T-cell (primary cell): ENCODE measurements around the gene PDXDC1. TPM values are rescaled to one million over a fixed set of nuclear protein-coding genes. Genes with fewer than 3 reads are reported as not detected.
"Not testable (repeated sequence)": the region's sequence is repeated elsewhere in the genome, so short reads cannot be mapped to it uniquely, and the experiment has no call there.

Experiments
- ATAC-seq, 4 experiments: fragments of 200-7000 bp in 3 of 4; fragments of 150-1000 bp in 1 of 4; cut with Tn5 transposase; replicated peaks in 1 of 4; 1 replicate in 3 of 4; 2 replicates in 1 of 4; pipeline ENCODE4 v1.10.0; 2021; ENCODE audit warnings: moderate library complexity in 3 of 4, mild to moderate bottlenecking in 2 of 4, moderate number of reproducible peaks in 1 of 4
- CTCF ChIA-PET, 2 donors: fragments of 300-600 bp; sonication (Branson Sonifier 250); formaldehyde crosslinking; loops; one replicate each; lab custom pipeline; 2022; ENCODE audit warnings: antibody characterized with exemption in 2 of 2; lab: Charles Lee
- POLR2A ChIA-PET, 2 donors: fragments of 300-600 bp; sonication (Branson Sonifier 250); formaldehyde crosslinking; loops; one replicate each; lab custom pipeline; 2022; ENCODE audit warnings: antibody characterized with exemption in 2 of 2; lab: Charles Lee
- DNase-seq, 35 experiments: peaks; one replicate each; pipeline versions ENCODE4 v3.0.0 to v3.0.0-alpha.2; 2013 to 2023
- H3K27ac ChIP-seq: one replicate; pipeline ENCODE4 v1.5.1; 2013; ENCODE audit warnings: low read length
- H3K27me3 ChIP-seq, 2 experiments: replicated peaks in 1 of 2; 1 replicate in 1 of 2; 2 replicates in 1 of 2; pipeline versions ENCODE4 v1.6.1 to v1.7.0; 2013; ENCODE audit warnings: low read length in 1 of 2, mixed read lengths in 1 of 2; ENCODE audit not compliant: control insufficient read depth in 2 of 2, insufficient read depth in 2 of 2; ENCODE audit errors: extremely low read depth in 1 of 2
- H3K36me3 ChIP-seq, 2 donors: 1 replicate in 1 of 2; 2 replicates in 1 of 2; pipeline versions ENCODE4 v1.6.1 to v1.7.0; 2013; ENCODE audit warnings: low read length in 1 of 2; ENCODE audit not compliant: control insufficient read depth in 2 of 2, insufficient read depth in 1 of 2; ENCODE audit errors: extremely low read depth in 1 of 2
- H3K4me1 ChIP-seq, 2 experiments: 1 replicate in 1 of 2; 2 replicates in 1 of 2; pipeline versions ENCODE4 v1.6.1 to v1.7.0; 2013; ENCODE audit warnings: low read length in 2 of 2, mixed read lengths in 1 of 2; ENCODE audit not compliant: insufficient read depth in 2 of 2, control insufficient read depth in 1 of 2; ENCODE audit errors: extremely low read depth in 1 of 2
- H3K4me3 ChIP-seq, 2 donors: 1 replicate in 1 of 2; 2 replicates in 1 of 2; pipeline versions ENCODE4 v1.5.1 to v1.7.0; 2013; ENCODE audit warnings: mild to moderate bottlenecking in 2 of 2, low read length in 1 of 2, moderate library complexity in 1 of 2; ENCODE audit not compliant: control insufficient read depth in 1 of 2; ENCODE audit errors: extremely low read depth in 1 of 2
- H3K9me3 ChIP-seq: 2 replicates; pipeline ENCODE4 v1.7.0; 2013
- H3K27ac Mint-ChIP-seq, 2 donors: one replicate each; pipeline ENCODE4 v1.8.0; 2020 to 2021; ENCODE audit warnings: mild to moderate bottlenecking in 2 of 2, mixed read lengths in 2 of 2
- H3K27me3 Mint-ChIP-seq, 2 donors: one replicate each; pipeline ENCODE4 v1.8.0; 2021 to 2022; ENCODE audit warnings: mixed read lengths in 2 of 2
- H3K36me3 Mint-ChIP-seq: one replicate; pipeline ENCODE4 v1.8.0; 2021; ENCODE audit warnings: mixed read lengths
- H3K4me1 Mint-ChIP-seq, 3 donors: one replicate each; pipeline ENCODE4 v1.8.0; 2020 to 2022; ENCODE audit warnings: mixed read lengths in 3 of 3, mild to moderate bottlenecking in 1 of 3
- H3K4me3 Mint-ChIP-seq, 3 donors: one replicate each; pipeline ENCODE4 v1.8.0; 2020 to 2022; ENCODE audit warnings: mild to moderate bottlenecking in 3 of 3, mixed read lengths in 3 of 3, moderate library complexity in 3 of 3
- H3K9me3 Mint-ChIP-seq, 3 donors: one replicate each; pipeline ENCODE4 v1.8.0; 2020 to 2022; ENCODE audit warnings: mixed read lengths in 3 of 3
- WGBS: methylation state at CpG from one replicate; pipeline ENCODE4 v1.1.5; 2013; ENCODE audit warnings: missing lambda C conversion rate; ENCODE audit not compliant: insufficient coverage; 5-methylcytosine and 5-hydroxymethylcytosine counted together
- total RNA-seq, 35 experiments: library from RNA in 6 of 35; stranded (reverse) in 6 of 35; fragments of 120-200 nt in 1 of 35; gene quantifications; one replicate each; pipeline versions ENCODE4 v1.2.1 to v1.2.4 and lab custom pipeline; 2013 to 2026

The PDXDC1 gene
- total RNA-seq, 5 donors from 2014 or later (not counting 1 experiment from before 2014, with no cell fraction given): 63.3 to 84.7 (median 72.4) TPM

GRCh38 chr16:15055141-15056053 is 80.6 kb downstream of the PDXDC1 start:
- Histone ChIP-seq H3K36me3 (peaks cover 0 to 9% of the 10 kb centered on the region in 2 donors), H3K27ac (peak overlapping the region; percentile 14), H3K27me3 (no peaks in the 10 kb centered on the region), H3K9me3 (no peaks in the 10 kb centered on the region), H3K4me3 (peak overlapping the region; percentile 69 to 92), H3K4me1 (peaks cover 3 to 23% of the 10 kb centered on the region in 2 experiments)
- H3K36me3 Mint-ChIP-seq: peaks cover 5% of the 10 kb centered on the region
- H3K27ac Mint-ChIP-seq: peak overlapping the region; percentile 78 to 81
- ATAC-seq: peak; percentile 78 to 81 (median 80)
- H3K27me3 Mint-ChIP-seq: no peaks in the 10 kb centered on the region
- POLR2A ChIA-PET: no interaction called here
- peak in 27 of 35 experiments; percentile 25 to 85 (median 75) for DNase-seq
- peaks cover 21 to 23% (median 23%) of the 10 kb centered on the region in 3 donors for H3K4me1 Mint-ChIP-seq
- H3K4me3 Mint-ChIP-seq: peak overlapping the region; percentile 85 to 89 (median 86)
- CTCF ChIA-PET: interaction anchor here in 1 of 2 donors (0.7 kb wide), 1 partner anchor 38 kb away, joined by 3 read pairs; the partner anchor contains the start of gene RRN3
- H3K9me3 Mint-ChIP-seq: no peaks in the 10 kb centered on the region
- 4% methylated on average over 80 of the region's 81 CpGs for WGBS

- Mint-ChIP-seq H3K36me3 (peaks cover 23% of the 10 kb centered on the region), H3K4me1 (peaks cover 19 to 23% (median 19%) of the 10 kb centered on the region in 3 donors), H3K27me3 (no peaks in the 10 kb centered on the region), H3K4me3 (no peak overlapping the region), H3K9me3 (no peaks in the 10 kb centered on the region), H3K27ac (no peak overlapping the region)
- 80% methylated on average over 1 of the region's 7 CpGs for WGBS
- Histone ChIP-seq H3K27ac (no peak overlapping the region), H3K27me3 (no peaks in the 10 kb centered on the region), H3K4me1 (peaks cover 3 to 23% of the 10 kb centered on the region in 2 experiments), H3K36me3 (peaks cover 10 to 29% of the 10 kb centered on the region in 2 donors), H3K9me3 (no peaks in the 10 kb centered on the region), H3K4me3 (no peak overlapping the region)
- ChIA-PET CTCF (interaction anchor here in 1 of 2 donors (1.2 kb wide), 1 partner anchor 15 kb away, joined by 3 read pairs; no protein-coding TSS in a partner anchor), POLR2A (no interaction called here)
- no peak for DNase-seq
- no peak for ATAC-seq
These were observed 83.0 kb downstream of the PDXDC1 start for GRCh38 chr16:15057681-15058417.

GRCh38 chr16:15059324-15059723 is 84.5 kb downstream of the PDXDC1 start:
- Mint-ChIP-seq H3K27me3 (no peaks in the 10 kb centered on the region), H3K9me3 (no peaks in the 10 kb centered on the region), H3K4me3 (no peak overlapping the region), H3K27ac (no peak overlapping the region), H3K36me3 (peaks cover 27% of the 10 kb centered on the region), H3K4me1 (peaks cover 13 to 18% (median 13%) of the 10 kb centered on the region in 3 donors)
- ChIA-PET CTCF (interaction anchor here in 1 of 2 donors (0.6 to 0.9 kb wide), 2 partner anchors 16 to 37 kb away, joined by 3 to 5 read pairs; no protein-coding TSS in a partner anchor), POLR2A (no interaction called here)
- no peaks in the 10 kb centered on the region for H3K9me3 ChIP-seq
- H3K27me3 ChIP-seq: no peaks in the 10 kb centered on the region
- ATAC-seq (no peak), DNase-seq (no peak)
- no peak overlapping the region for H3K4me3 ChIP-seq
- no CpG with 5 or more reads among the region's 3 CpGs for WGBS
- peaks cover 10 to 37% of the 10 kb centered on the region in 2 donors for H3K36me3 ChIP-seq
- peaks cover 3 to 18% of the 10 kb centered on the region in 2 experiments for H3K4me1 ChIP-seq
- H3K27ac ChIP-seq: no peak overlapping the region

- H3K27me3 ChIP-seq, H3K4me1 ChIP-seq, H3K27me3 Mint-ChIP-seq, H3K4me1 Mint-ChIP-seq, POLR2A ChIA-PET, H3K9me3 Mint-ChIP-seq, DNase-seq, H3K9me3 ChIP-seq, H3K27ac Mint-ChIP-seq, H3K4me3 ChIP-seq, ATAC-seq, H3K4me3 Mint-ChIP-seq, H3K27ac ChIP-seq: not testable (repeated sequence)
- WGBS: no CpG with 5 or more reads among the region's 8 CpGs
- H3K36me3 Mint-ChIP-seq: peaks cover 36% of the 10 kb centered on the region
- H3K36me3 ChIP-seq: peaks cover 10 to 47% of the 10 kb centered on the region in 2 donors
- CTCF ChIA-PET: interaction anchor here (0.6 to 1.2 kb wide), 2 partner anchors 11 to 74 kb away, joined by 3 to 4 read pairs; no protein-coding TSS in a partner anchor
These were observed 87.4 kb downstream of the PDXDC1 start for GRCh38 chr16:15062085-15062810.

- peaks cover 10 to 43% of the 10 kb centered on the region in 2 donors for H3K36me3 ChIP-seq
- H3K4me3 ChIP-seq, H3K9me3 ChIP-seq, H3K4me1 Mint-ChIP-seq, H3K27me3 ChIP-seq, H3K9me3 Mint-ChIP-seq, H3K4me1 ChIP-seq, H3K27me3 Mint-ChIP-seq, H3K4me3 Mint-ChIP-seq, H3K27ac Mint-ChIP-seq, H3K27ac ChIP-seq, CTCF ChIA-PET: not testable (repeated sequence)
- POLR2A ChIA-PET: interaction anchor here in 1 of 2 donors (0.6 kb wide), 1 partner anchor 9 kb away, joined by 3 read pairs; no protein-coding TSS in a partner anchor
- H3K36me3 Mint-ChIP-seq: peaks cover 28% of the 10 kb centered on the region
- no CpG with 5 or more reads among the region's 4 CpGs for WGBS
- DNase-seq: peak in 3 of 35 experiments; percentile 0 to 28 (median 5)
- ATAC-seq: peak in 1 of 4 experiments; percentile 29
These were observed 91.1 kb downstream of the PDXDC1 start for GRCh38 chr16:15065961-15066360.
